CD4-positive, alpha-beta memory T cell (primary cell): Measurements from ENCODE around the gene EXOC6B. TPM values are rescaled to one million over a fixed set of nuclear protein-coding genes. Genes with fewer than 3 reads are reported as not detected.

Source experiments
- polyA plus RNA-seq, 2 donors: library from polyadenylated mRNA; unstranded; fragments of 300-500 nt; fragmentation: Illumina TruSeq; gene quantifications; one replicate each; pipeline ENCODE4 v1.2.3, GENCODE V29; 2021
- total RNA-seq, 2 experiments: library from RNA; stranded (reverse); gene quantifications; one replicate each; pipeline ENCODE4 v1.2.3, GENCODE V29; 2021

The EXOC6B gene
- total and polyA plus RNA-seq, 4 experiments from 2014 or later: 1.3 to 19.8 (median 10.7) TPM

Other genes with a start within 250 kb of the EXOC6B start
- not detected for gene SPR, start 61.4 kb upstream of the EXOC6B start, total RNA-seq
- gene SPR, start 61.4 kb upstream of the EXOC6B start, polyA plus RNA-seq: under 1 TPM in 1 of 2 donors, not detected in 1; 0.58 TPM
- not detected for gene EMX1, start 91.5 kb upstream of the EXOC6B start, total RNA-seq
- not detected for gene EMX1, start 91.5 kb upstream of the EXOC6B start, polyA plus RNA-seq
- gene SFXN5, start 245.7 kb upstream of the EXOC6B start, total RNA-seq: 10 to 100 TPM in 1 of 2 experiments, 1 to 10 TPM in 1; 6.5 to 10.0 TPM
- 1 to 10 TPM in 1 of 2 donors, under 1 TPM in 1; 0.95 to 1.7 TPM for gene SFXN5, start 245.7 kb upstream of the EXOC6B start, polyA plus RNA-seq